COLO829 (cell line): ENCODE measurements around the gene MAPK8IP3.

Experiments
- DNase-seq: peaks from one replicate; pipeline ENCODE4 v3.0.0; 2012; ENCODE audit warnings: low spot score

Gene MAPK8IP3

DNA sequence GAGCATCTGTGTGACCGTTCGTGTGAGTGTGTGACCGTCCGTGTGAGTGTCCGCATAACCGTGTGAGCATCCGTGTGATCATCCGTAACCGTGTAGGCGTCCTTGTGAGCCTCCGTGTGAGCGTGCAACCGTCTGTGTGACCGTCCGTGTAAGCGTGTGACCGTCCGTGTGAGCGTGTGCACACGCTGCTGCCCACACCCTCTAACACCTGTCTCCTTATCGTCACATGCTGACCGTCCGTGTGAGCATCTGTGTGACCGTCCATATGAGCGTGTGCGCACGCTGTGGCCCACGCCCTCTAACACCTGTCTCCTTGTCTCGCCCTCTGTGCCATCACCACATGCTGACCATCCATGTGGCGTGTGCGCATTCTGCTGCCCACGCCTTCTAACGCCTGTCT, 34.2 kb downstream of the MAPK8IP3 start:
- DNase-seq, result no peak

DNA sequence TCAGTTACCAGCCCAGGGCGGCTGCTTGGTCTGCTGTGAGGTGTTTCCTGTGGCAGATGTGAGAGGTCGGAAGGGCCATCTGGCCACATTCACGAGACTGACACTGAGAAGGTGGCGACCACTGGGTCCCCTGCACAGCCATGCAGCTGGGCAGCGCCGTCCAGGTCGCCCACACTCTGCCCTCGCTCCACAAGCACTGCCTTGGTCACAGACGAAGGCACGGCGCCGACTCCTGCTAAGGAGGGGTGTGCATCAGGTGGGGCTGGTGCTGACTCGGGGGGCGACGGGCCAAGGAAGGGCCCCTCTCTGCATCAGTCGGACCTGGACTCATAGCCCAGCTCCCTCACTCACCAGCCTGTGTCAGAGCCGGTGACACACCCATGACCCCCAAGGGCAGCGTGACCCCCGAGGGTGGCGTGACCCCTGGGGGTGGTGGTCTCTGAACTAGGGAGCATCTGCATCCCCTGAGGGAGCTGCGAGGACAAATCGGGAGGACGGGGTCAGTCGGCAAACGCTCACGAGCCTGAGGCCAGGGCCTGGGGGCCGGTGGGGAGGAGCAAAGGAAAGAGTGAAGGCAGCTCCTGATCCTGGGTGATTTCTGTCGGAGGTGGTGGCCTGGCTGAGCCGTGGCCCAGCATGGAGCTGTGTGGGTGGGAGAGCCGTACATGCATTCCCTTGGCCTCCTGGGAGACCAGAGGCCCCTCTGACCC, 34.9 kb downstream of the MAPK8IP3 start:
- DNase-seq, result no peak

DNA sequence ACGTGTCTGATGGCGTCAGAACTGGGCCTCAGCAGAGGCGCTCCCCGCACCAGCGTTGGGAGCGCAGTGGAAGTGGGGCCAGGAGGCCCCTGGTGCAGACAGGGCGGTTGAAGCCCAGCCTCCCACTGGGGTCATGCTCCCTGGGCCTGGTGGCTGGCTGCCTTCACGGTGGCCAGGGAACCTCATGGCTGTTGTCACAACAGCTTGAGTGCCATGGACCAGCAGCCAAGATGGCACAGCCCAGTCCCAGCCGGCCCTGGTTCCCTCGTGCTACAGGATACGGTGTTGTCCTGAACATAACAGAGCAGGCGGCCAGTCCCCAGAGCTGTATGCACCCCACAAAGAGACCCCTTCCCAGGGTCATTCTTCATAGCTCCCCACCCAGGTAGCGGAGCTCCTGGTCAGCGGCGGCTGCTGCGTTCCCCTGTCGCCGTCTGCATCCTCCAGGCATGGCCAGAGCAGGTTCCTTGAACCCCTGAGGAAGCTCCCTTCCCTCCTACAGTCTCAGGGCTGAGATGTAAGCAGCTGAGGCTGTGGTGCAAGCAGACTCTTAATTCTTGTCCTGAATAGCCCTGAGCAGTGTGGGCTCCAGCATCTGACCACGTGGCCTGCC, 35.7 kb downstream of the MAPK8IP3 start:
- no peak for DNase-seq

DNA sequence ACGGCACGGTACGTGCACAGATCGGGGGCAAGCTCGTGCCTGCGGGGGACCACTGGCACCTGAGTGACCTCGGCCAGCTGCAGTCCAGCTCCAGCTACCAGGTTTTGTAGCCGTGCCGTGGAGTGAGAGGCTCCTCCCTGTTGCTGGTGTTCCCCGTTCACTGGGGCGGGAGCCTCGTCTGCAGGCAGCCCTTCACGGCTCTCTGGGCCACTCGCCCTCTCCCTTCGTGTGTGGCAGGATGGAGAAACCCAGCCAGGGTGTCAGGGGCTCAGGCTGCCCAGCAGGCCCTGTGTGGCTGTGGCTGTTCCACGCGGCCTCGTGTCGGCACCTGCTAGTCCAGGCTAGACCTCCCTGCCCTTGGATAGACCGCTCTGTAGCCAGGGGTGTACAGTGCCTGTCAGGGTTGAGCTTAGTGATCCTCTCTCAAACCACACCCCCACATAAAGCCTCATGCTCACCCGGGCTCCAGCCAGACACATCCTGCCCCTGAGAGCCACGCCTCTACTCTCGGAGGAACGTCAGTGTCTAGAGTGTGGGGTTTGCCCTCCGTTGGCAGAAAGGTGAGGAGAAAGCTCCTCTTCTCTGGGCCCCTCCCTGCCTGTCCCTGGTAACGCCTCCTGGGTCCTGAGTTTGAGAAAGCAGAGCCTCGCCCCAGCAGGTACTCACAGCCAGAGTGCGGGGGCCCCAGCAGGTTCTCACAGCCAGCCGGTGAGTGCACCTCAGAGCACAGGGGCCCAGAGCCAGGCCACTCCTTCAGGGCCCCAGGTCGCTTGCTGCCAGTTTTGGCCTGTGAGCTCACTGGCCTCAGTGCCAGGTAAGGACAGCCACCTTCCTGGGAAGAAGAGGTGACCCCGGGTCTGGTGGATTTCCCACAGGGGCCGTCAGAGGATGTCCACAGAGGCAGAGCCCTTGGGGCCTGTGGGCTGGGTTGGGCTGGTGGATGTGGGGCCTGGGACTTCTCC, 37.7 kb downstream of the MAPK8IP3 start:
- DNase-seq, result no peak

DNA sequence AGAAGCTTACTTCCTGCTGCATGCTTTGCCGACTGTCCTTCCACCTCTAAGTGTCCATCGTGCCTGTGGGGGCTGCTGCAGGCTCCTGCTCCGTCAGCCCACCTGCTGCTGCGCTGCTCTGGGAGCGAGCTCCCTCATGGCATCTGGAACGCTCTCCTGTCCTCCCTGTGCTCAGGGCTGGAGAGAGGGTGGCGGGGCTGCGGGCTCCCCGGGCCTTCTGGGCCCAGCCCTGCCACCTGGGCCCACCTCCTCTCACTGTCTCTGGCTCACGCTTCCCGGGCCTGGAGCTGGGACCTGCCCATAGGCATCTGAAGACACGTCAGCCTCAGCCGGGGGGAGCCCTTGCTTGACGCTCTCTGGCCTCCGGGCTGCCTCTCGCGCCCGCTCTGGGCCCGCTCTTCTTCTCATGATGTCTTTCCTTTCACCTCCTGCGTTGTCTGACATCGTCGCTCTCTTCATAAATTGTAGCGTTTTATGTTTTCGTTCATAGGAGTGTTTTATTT, 38.4 kb downstream of the MAPK8IP3 start:
- no peak for DNase-seq

DNA sequence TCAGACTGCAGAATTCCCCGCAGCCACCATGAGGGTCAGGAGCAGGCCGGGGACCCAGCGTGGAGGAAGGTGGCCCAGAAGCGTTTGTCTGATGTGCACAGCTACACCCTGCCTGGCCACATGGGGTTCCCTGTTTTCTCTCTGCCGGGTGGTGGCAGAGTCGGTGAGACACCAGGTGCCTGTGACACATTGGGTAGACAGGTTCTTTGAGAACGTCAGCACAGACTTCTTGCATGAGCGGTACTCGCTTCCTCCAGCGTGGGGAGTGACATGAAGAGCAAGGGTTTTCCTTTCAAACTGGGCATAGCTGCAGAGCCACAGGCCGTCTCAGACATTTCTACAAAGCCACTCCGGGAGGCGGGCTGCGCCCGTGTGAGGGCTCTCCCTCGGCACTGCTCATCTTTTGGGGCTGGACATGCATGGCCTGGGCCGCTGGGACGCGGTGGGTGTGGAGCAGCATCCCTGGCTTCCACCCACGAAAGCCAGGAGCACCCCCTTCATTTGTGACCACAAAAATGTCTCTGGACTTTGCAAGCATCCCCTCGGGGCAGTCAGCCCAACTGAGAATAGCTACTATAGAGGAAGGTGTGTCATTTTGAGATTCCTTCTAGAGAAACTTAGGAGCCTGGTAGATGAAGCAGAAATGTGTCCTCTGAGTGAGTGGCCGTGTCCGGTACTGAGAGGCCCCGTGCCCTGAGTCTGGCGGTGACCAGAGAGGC, 39.3 kb downstream of the MAPK8IP3 start:
- no peak for DNase-seq

DNA sequence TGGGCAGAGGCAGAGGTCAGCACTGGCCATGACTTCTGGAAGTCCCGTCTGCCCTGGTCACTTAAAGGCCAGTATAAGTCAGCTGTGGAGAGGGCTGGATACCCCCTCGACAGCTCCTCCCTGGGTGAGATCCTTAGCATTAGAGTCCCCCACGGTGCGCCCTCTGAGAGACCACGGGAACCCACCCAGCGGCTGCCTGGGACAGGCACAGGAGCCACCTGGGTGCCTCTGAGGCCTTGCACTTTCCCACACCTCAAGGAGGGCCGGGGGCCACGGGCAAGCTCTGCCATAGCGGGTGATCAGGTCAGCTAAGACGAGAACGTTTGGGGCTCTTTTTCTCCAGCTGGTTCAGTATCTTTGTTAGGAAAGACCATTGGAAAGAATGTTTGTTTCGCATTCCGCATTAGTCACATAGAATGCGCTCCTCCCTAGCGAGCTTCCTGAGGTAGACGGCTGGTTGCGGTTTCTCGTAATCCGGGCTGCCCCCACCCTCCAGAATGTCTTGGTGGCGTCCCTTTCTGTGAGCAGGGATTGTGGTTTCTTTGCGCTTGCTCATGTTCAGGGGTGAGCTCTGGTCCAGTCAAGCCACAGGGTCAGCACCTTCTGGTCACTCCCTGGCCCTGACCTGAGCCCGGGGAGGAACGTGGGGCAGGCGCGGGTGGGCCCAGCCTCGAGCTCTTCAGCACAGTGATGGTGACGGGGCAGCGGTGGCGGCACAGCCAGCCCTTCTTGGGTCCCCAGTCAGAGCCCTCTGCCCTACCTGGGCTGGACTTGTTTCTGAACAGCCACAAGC, 40.1 kb downstream of the MAPK8IP3 start:
- DNase-seq, result no peak

DNA sequence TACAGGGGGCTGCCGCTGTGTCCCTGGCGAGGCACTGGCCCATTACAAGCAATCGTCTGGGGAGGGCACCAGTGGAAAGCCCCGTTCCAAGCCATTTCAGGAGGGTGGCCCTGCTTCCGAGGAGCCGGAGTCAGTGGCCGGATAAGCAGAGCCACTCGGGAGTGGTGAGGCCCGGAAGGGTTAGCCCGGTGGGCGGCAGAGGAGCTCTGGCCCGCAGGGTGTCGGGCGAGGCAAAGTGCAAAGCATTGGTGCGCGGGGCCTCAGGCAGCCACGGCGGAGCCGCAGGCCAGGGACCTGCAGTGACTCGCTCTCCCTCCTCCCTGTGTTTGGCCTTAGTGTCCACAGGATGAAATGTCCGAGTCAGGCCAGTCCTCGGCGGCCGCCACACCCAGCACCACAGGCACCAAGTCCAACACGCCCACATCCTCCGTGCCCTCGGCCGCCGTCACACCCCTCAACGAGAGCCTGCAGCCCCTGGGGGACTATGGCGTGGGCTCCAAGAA, 40.7 kb downstream of the MAPK8IP3 start:
- DNase-seq, result no peak

DNA sequence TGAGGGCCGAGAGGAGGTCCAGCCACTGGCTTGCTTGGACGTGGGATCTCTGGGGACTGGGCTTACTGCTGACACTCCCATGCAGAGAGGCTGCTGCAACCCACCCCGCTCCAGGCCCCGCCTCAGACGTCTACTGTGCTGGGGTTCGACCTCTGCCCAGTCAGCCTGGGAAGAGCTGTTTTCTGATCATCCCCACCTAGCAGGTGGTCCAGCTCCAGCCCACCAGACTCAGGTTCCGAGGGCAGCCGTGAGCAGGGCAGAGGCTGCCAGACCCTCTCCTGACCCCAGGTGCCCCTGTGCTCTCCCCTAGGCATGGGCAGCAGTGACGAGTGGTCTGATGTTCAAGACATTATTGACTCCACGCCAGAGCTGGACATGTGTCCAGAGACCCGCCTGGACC, 41.9 kb downstream of the MAPK8IP3 start:
- DNase-seq, result no peak

DNA sequence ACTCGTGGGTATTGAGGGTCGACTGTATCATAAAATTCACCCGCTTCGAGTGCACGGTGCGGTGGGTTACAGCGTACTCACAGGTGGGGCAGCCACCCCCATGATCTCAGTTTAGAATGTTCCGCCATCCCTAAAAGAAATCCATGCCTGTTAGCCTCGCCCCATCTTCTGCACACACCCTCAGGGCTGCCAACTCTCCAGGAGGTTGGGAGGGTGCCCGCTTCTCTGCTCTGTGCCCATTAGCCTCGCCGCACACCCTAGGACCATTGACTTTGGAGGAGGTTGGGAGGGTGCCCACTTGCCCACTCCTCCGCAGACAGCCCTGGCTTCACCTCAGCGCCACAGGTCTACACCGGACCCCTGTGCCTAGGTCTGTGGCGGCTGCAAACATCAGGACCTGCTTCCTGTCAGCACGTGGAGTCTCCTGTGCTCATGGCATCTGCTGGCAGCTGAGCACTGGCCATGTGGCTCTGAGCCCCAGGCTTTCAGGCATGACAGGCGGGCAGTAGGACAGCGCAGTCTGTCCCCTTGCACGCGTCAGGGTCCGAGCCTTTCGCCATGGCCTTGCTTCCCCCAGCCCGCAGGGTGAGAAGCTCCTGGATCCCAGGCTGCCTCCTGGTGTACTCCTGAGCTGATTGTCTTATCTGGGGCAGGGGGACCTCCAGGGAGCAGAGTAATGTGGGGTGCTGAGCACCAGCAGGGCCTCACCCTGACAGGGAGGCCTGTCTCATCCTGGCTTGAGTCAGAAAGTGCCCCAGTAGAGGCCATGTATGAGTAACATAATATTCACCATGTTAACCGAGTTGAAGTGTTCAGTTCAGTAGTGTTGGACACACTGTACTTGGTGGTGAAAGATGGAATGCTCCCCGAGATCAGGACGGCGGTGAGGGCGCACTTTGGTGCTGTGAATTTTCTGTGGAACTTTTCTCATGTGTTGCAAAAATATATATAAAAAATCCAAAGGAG, 43.4 kb downstream of the MAPK8IP3 start:
- DNase-seq, result no peak

DNA sequence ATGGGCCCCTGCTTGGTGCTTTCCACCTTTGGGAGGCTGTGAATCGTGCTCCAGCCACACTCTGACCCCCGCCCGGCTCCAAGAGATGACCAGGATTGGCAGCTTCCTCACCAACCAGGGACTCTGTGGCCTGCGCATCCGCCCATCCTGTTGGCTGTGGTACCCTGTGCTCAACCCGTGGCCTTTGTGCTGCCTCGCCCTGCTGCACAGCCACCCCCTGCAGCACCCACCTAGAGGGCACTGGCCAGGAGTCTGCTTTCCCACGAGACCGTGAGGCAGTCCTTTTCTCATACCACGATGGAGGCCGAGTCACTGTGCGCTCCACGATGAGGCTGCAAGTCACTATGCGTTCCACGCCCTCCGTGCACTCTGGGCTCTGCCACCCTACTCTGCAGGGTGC, 46.0 kb downstream of the MAPK8IP3 start:
- DNase-seq, result no peak

DNA sequence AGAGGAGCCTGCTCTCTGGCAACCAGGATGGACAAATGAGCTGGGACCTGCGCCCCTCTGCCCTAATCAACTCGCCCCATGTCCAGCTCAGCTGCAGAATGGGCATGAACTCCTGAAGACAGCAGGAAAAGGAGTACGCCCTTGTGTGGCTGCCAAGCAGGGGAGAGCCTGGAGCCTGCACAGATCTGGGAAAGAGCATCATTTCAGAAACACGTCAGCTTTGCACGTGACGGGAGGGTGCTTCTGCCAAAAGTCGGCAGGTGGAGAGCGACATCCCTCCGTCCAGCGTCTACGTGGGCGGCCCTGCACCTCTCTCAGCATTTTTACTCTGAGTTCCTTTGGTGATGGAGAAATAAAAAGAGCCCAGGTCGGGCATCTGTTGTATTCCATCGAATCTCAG, 46.9 kb downstream of the MAPK8IP3 start:
- no peak for DNase-seq

DNA sequence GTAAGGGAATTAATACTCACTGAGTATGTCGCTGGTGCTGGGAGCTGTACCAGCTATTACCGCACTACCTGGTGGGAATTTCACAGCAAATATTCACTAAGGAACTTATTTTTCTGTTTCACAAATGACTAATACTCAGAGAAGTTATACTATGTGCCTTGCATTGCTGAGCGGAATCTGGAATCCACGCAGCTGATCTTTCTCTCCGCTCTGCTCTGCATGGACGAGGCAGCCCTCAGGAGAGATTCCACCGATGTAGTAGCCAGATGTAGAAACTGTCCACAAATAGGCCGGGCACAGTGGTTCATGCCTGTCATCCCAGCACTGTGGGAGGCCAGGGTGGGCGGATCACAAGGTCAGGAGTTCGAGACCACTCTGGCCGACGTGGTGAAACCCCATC, 48.2 kb downstream of the MAPK8IP3 start:
- DNase-seq, result no peak

DNA sequence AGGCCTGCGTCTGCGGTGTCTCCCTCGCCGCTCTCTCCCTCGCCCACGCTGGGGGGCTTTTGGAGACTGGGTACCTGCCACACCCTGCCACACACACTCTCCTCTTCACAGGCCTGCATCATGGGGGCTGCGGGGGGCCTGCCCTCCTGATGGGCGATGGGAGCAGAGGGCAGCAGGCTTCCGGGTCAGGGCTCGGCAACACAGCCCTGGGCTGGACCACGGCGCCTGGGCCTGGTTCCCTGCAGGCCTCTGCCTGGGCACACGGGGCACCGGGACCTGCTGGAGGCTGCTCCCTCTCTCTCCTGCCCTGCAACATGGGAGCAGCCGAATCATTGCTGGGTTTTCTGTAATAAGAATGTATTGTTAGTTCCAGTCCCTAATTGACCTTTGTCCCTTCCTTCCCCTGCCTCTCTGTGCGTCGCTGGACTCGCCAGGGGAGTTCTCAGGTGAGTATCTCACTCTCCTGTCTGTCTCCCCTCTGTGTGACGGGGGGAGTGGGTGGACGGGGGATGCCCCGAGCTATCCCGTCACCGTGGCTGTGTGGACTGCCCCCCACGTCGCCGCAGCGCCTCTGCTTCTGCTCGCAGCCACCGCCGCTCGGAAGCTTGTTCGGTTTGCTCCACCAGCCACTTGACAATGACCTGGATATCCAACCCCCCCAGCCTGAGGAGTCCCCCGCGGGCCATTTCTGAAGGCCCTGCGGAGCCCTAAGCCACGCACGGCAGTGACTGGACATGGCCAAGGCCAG, 51.9 kb downstream of the MAPK8IP3 start:
- DNase-seq, result no peak

DNA sequence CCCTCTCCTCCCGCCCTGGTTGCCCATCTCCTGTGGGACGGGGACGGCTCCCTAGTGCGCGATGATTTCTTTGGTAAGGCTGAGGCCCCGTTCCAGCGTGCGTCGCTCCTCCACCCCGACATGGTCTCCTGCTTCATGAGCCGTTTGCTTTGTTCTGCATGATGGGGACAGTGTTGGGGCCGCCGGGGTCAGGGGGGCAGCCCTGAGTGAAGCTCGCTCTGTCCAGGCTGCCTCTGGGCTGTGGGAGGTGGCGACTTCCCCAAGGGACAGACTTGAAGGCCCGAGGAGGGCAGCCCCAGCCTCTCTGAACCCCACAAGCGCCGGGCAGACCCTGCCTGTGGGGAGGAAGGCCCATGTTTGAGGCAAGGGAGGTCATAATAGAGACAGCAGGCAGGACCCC, 52.9 kb downstream of the MAPK8IP3 start:
- no peak for DNase-seq

DNA sequence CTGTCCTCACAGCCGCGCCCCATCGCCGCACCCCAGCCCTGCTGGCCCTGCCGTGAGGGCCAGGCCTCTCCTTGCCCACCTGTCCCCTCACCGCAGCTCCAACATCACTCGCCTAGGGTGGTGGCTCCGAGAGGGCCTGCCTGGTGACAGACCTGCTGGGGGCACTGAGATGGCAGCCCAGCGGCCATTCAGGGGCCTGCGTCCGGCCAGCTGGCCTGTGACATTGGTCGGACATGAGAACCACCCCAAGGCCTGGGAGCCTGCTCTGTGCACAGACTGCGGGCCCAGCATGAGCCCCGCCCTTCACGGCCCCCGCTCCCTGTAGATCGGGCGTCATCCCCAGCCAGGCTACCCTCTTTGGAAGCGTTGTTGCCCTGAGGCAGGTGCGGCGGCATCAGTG, 53.5 kb downstream of the MAPK8IP3 start:
- DNase-seq, result no peak

DNA sequence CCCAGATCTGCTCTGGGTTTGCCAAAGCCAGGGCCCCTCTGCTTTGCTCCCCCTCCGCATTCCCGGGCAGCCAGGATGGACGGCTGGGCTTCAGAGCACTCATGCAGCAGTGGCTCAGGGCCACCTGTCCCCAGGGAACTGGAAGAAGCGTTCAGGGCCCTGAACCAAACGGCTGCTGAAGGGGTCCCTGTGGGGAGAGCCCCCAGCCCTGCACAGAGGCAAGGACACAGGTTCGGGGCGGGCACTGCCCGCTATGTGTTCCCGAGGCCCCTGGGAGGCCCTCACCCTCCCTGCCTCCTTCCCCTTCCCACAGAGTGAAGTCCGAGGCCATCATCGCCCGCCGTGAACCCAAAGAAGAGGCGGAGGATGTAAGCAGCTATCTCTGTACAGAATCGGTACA, 54.9 kb downstream of the MAPK8IP3 start:
- DNase-seq, result no peak

DNA sequence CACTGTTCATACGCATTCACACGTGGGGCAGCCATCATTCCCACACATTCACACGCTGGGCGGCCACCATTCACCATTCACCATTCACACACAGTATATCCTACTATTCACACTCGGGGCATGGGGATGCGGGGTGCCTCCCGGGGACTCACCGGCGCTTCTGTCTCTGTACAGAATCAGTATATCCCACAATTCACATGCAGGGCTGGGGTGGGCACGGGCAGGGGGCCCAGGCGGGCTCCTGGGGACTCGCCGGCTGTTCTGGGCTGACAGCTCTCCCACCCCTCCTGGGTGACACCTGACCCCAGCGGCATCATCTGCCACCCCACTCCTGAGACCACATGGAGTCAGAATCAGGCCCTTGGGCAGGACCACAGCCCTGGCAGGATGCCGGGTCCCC, 55.8 kb downstream of the MAPK8IP3 start:
- DNase-seq, result no peak

DNA sequence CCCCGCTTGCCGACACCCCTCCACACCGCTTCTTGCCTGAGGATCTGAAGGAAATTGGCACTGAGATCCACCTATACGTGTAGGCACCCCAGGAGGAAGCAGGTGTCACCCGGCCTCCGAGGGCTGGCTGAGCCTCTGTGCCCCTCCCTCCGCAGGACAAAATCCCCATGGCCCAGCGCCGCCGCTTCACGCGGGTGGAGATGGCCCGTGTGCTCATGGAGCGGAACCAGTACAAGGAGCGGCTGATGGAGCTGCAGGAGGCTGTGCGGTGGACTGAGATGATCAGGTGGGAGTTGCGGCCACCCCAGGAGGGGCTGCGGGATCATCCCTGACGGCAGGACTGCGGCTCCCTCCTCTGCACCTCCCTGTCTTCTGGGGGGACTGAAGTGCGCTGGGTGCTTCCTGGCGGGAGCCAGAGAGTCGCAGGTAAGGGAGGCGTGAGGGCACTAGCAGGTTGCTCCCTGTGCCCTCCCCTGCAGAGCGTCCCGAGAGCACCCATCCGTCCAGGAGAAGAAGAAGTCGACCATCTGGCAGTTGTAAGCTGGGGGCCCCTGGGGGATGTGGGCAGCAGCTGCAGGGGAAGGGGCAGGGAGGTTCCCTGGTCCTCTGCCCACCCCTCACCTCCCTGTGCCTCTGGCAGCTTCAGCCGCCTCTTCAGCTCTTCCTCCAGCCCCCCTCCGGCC, 56.3 kb downstream of the MAPK8IP3 start:
- no peak for DNase-seq
